Stimulated activated CD8-positive, alpha-beta memory T cell treated with anti-CD3 and anti-CD28 coated beads, Interleukin-7, amount 100 ng/mL, for 24 hours (primary cell): ENCODE results near the gene MBLAC1.

Experiments
- DNase-seq: peaks from one replicate; pipeline ENCODE4 v3.0.0-alpha.2; 2020; ENCODE audit warnings: low read depth

MBLAC1 gene

GRCh38 chr7:100095704-100096103 is 31.1 kb upstream of the MBLAC1 start:
- no peak for DNase-seq

GRCh38 chr7:100098913-100099312 is 27.9 kb upstream of the MBLAC1 start:
- no peak for DNase-seq

GRCh38 chr7:100099452-100099851 is 27.3 kb upstream of the MBLAC1 start:
- no peak for DNase-seq

- peak; percentile 64 for DNase-seq
These were observed 26.2 kb upstream of the MBLAC1 start for GRCh38 chr7:100100420-100101015.

GRCh38 chr7:100101016-100101862 is 25.5 kb upstream of the MBLAC1 start, which contains the start of the genes AP4M1 and MCM7:
TSS of gene AP4M1 (plus strand) at chr7:100101643. CDS start at chr7:100101715, 72 bp downstream.
TSS of gene MCM7 (minus strand) at chr7:100101397. CDS start at chr7:100101294, 103 bp downstream.
- peak; percentile 94 for DNase-seq

GRCh38 chr7:100102950-100103840 is 23.6 kb upstream of the MBLAC1 start:
- DNase-seq, result no peak

GRCh38 chr7:100105534-100105933 is 21.2 kb upstream of the MBLAC1 start:
- DNase-seq, result no peak

- no peak for DNase-seq
These were observed 20.1 kb upstream of the MBLAC1 start for GRCh38 chr7:100106633-100107032.

- DNase-seq, result no peak
These were observed 19.5 kb upstream of the MBLAC1 start for GRCh38 chr7:100107125-100107737.

- no peak for DNase-seq
These were observed 18.9 kb upstream of the MBLAC1 start for GRCh38 chr7:100107890-100108289.

GRCh38 chr7:100109521-100110163 is 17.1 kb upstream of the MBLAC1 start:
- DNase-seq, result no peak

- DNase-seq, result no peak
These were observed 15.6 kb upstream of the MBLAC1 start for GRCh38 chr7:100111156-100111555.

GRCh38 chr7:100111914-100112313 is 14.9 kb upstream of the MBLAC1 start:
- DNase-seq, result no peak

GRCh38 chr7:100115026-100115425 is 11.7 kb upstream of the MBLAC1 start:
- DNase-seq, result no peak

GRCh38 chr7:100118388-100119071 is 8.2 kb upstream of the MBLAC1 start:
- no peak for DNase-seq

- DNase-seq, result peak; percentile 93
These were observed 7.4 kb upstream of the MBLAC1 start, which contains the start of the genes CNPY4 and TAF6 for GRCh38 chr7:100119072-100119969. TSS of gene CNPY4 (plus strand) at chr7:100119634. CDS start at chr7:100119745, 111 bp downstream. TSS of gene TAF6 (minus strand) at chr7:100119358. CDS start at chr7:100114209, 5,149 bp downstream.

- DNase-seq, result peak; percentile 41
These were observed 6.6 kb upstream of the MBLAC1 start for GRCh38 chr7:100119970-100120732.

GRCh38 chr7:100120733-100121036 is 6.1 kb upstream of the MBLAC1 start:
- DNase-seq, result no peak

- DNase-seq, result no peak
These were observed 4.7 kb upstream of the MBLAC1 start for GRCh38 chr7:100122067-100122466.
